ENCODE results near the gene HMCN1.
A peak's percentile ranks its signal among the peaks of the same experiment; 100 is the strongest.
"Not testable (repeated sequence)": the region's sequence is repeated elsewhere in the genome, so short reads cannot be mapped to it uniquely, and the experiment has no call there.

Gene HMCN1

DNA sequence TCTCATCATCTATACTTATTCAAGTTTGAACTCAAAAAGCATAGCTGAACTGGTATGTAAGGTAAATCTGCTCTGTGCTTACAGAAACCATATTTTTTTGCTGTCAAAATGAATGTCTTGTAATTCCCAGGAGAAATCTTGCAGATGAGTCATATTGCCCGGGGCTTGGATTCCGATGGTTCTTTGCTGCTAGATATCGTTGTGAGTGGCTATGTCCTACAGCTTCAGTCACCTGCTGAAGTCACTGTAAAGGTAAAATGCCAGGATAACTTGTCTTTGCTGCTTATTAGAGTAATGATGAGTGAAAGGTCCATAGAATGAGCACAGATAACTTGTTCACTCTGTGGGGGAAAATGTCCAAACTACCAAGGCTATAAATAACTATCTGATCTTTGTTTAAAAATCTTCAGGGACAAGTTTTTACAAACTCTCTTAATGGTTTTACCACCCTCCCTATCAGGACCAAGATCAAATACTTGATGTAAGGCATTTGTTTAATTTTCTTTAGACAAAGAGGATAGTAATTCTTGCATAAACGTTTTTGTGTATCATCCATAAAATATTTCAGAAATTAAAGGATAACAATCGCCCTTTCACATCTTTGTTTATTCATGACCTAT lies 418.5 kb downstream of the HMCN1 start:
- H3K4me3 Mint-ChIP-seq, result no peak overlapping the region
- H3K4me1 Mint-ChIP-seq (ENCODE audit: low read depth in 2 of 2), result no peaks in the 10 kb centered on the region
- no peaks in the 10 kb centered on the region for H3K36me3 Mint-ChIP-seq (ENCODE audit: insufficient read depth)
- ATAC-seq (replicated peaks) (no peak), DNase-seq (no peak)
- H3K9me3 Mint-ChIP-seq, result no peaks in the 10 kb centered on the region
- no peaks in the 10 kb centered on the region for H3K27me3 Mint-ChIP-seq
- H3K27ac Mint-ChIP-seq, result no peak overlapping the region

DNA sequence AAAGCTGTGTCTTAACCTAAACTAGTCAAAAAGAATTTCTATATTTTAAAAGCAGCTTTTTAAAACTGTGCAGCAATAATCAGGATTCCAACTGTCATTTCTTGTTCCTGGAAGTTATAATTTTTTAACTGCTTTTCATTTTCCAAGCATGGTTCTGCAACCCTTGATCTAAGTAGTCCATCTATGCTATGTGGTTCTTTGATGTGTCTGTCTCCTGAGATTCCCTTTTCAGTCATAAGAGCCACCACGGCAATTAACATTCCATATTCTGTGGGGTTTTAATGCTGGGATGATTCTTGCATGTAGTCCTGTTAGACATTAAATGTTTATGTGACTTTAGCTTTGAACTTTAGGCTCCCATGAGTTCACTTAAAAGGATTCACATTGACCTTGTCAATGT lies 420.5 kb downstream of the HMCN1 start:
- Mint-ChIP-seq H3K27me3 (no peaks in the 10 kb centered on the region), H3K27ac (no peak overlapping the region), H3K4me1 (ENCODE audit: low read depth in 2 of 2) (no peaks in the 10 kb centered on the region), H3K36me3 (ENCODE audit: insufficient read depth) (no peaks in the 10 kb centered on the region), H3K4me3 (no peak overlapping the region), H3K9me3 (no peaks in the 10 kb centered on the region)
- ATAC-seq (replicated peaks), result no peak
- no peak for DNase-seq

DNA sequence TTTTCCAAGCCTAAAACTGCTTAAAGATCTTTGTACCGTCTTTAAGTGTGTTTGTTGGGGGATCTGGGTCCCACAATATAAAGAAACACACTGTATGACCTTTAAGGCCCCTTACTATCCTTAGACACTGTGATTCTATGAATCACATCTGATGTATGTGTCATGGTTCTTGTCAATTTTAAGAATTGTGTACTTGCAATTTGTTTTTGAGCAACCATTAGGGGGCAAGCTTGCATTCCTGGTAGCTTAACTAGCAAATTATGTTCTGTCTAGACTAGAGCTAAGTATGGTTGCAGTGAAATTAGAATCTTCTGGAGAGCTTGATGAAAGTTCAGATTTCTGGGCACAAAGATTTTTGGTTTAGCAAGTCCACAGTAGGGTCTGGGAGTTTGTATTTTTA lies 421.4 kb downstream of the HMCN1 start:
- no peak overlapping the region for H3K4me3 Mint-ChIP-seq
- no peak for DNase-seq
- no peaks in the 10 kb centered on the region for H3K27me3 Mint-ChIP-seq
- no peak overlapping the region for H3K27ac Mint-ChIP-seq
- no peaks in the 10 kb centered on the region for H3K9me3 Mint-ChIP-seq
- no peaks in the 10 kb centered on the region for H3K4me1 Mint-ChIP-seq (ENCODE audit: low read depth in 2 of 2)
- ATAC-seq (replicated peaks), result no peak
- H3K36me3 Mint-ChIP-seq (ENCODE audit: insufficient read depth), result no peaks in the 10 kb centered on the region

DNA sequence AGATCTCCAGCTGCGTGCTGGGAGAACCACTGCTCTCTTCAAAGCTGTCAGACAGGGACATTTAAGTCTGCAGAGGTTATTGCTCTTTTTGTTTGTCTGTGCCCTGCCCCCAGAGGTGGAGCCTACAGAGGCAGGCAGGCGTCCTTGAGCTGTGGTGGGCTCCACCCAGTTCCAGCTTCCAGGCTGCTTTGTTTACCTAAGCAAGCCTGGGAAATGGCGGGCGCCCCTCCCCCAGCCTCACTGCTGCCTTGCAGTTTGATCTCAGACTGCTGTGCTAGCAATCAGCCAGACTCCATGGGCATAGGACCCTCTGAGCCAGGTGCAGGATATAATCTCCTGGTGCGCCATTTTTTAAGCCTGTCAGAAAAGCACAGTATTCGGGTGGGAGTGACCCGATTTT lies 428.7 kb downstream of the HMCN1 start:
- not testable (repeated sequence) for DNase-seq; ATAC-seq (replicated peaks); H3K9me3 Mint-ChIP-seq; H3K4me1 Mint-ChIP-seq (ENCODE audit: low read depth in 2 of 2); H3K36me3 Mint-ChIP-seq (ENCODE audit: insufficient read depth); H3K27me3 Mint-ChIP-seq; H3K27ac Mint-ChIP-seq; H3K4me3 Mint-ChIP-seq

DNA sequence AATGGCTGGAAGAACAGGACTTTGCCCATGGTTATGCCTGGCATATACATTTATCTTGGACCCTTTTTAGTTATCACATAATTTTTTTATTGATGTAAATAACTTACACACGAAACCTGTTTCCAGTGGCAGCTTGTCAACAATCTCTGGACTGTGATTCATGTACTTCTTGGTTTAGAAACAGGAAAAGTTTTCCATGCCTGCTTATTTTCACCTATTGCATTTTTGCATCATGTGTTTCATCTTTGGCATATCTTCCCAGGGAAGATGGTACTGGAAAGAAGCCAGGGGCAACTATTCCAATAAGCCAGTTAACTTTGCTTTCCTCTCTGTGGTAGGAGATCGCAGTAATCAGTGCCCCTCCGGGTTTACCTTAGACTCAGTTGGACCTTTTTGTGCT lies 430.6 kb downstream of the HMCN1 start:
- ATAC-seq (replicated peaks), result no peak
- Mint-ChIP-seq H3K4me3 (no peak overlapping the region), H3K9me3 (peaks cover 3 to 5% of the 10 kb centered on the region in 2 donors), H3K27ac (no peak overlapping the region), H3K4me1 (ENCODE audit: low read depth in 2 of 2) (no peaks in the 10 kb centered on the region), H3K27me3 (peaks cover 0 to 4% of the 10 kb centered on the region in 2 donors), H3K36me3 (ENCODE audit: insufficient read depth) (peaks cover 4% of the 10 kb centered on the region)
- no peak for DNase-seq

DNA sequence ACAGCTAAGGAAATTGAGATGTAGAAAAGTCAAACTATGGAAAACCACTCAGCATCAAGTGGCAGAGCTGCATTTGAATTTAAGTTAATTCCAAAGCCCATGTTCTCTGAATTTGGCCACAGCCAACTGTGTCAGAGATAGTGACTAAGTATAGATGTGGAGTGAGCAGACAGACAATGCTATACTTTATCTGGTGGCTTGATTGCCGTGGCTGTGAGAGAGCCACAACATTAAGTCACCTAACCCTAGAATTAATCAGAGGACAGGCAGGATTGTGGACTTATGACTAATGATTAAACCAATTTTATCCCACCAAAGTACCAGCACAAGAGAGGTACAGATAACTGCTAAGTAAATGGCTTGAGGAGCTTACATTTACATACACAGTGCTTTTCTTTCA lies 431.1 kb downstream of the HMCN1 start:
- no peaks in the 10 kb centered on the region for H3K4me1 Mint-ChIP-seq (ENCODE audit: low read depth in 2 of 2)
- peaks cover 5 to 6% of the 10 kb centered on the region in 2 donors for H3K27me3 Mint-ChIP-seq
- no peak overlapping the region for H3K4me3 Mint-ChIP-seq
- DNase-seq (no peak), ATAC-seq (replicated peaks) (no peak)
- peaks cover 4% of the 10 kb centered on the region for H3K36me3 Mint-ChIP-seq (ENCODE audit: insufficient read depth)
- H3K9me3 Mint-ChIP-seq, result peaks cover 3 to 5% of the 10 kb centered on the region in 2 donors
- no peak overlapping the region for H3K27ac Mint-ChIP-seq

DNA sequence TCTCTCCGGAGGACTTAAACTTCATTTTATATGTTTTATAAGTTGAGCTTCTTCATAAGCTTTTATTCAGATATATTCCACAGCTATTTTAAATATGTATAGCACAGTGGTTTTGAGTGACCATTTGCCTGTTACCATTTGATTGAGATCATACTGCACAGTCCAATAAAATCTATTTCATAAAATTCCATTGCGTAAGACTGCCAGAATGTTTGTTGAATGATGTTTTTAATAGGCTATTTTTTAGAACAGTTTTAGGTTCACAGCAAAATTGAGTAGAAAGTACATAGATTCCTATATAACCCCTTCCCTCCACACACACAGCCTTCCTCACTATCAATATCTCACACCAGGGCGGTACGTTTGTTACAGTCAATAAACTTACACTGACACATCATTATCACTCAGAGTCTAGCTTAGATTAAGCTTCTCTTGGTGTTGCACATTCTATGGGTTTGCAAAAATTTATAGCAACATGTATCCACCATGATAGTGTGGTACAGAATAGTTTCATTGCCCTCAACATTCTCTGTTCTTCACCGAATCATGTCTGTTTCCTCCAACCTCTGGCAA lies 433.0 kb downstream of the HMCN1 start:
- H3K4me3 Mint-ChIP-seq, result no peak overlapping the region
- no peak for DNase-seq
- peaks cover 2 to 3% of the 10 kb centered on the region in 2 donors for H3K9me3 Mint-ChIP-seq
- H3K27ac Mint-ChIP-seq, result no peak overlapping the region
- no peaks in the 10 kb centered on the region for H3K4me1 Mint-ChIP-seq (ENCODE audit: low read depth in 2 of 2)
- peaks cover 6 to 11% of the 10 kb centered on the region in 2 donors for H3K27me3 Mint-ChIP-seq
- peaks cover 4% of the 10 kb centered on the region for H3K36me3 Mint-ChIP-seq (ENCODE audit: insufficient read depth)
- no peak for ATAC-seq (replicated peaks)

DNA sequence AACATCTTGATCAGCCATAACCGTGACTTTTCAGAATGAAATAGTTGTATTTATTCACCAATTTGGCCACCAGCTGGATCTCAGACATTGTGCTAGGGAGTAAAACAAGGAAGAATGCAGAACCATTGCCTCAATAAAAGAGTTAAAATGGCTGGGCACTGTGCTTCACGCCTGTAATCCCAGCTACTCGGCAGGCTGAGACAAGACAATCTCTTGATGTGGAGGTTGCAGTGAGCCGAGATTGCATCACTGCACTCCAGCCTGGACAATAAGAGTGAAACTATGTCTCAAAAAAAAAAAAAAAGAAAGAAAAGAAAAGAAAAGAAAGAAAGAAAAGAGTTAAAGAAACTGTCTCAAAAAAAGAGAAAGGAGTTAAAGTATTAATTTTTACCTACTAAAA lies 441.4 kb downstream of the HMCN1 start:
- no peak overlapping the region for H3K4me3 Mint-ChIP-seq
- ATAC-seq (replicated peaks) (no peak), DNase-seq (no peak)
- no peak overlapping the region for H3K27ac Mint-ChIP-seq
- no peaks in the 10 kb centered on the region for H3K9me3 Mint-ChIP-seq
- no peaks in the 10 kb centered on the region for H3K4me1 Mint-ChIP-seq (ENCODE audit: low read depth in 2 of 2)
- no peaks in the 10 kb centered on the region for H3K36me3 Mint-ChIP-seq (ENCODE audit: insufficient read depth)
- peaks cover 0 to 3% of the 10 kb centered on the region in 2 donors for H3K27me3 Mint-ChIP-seq

DNA sequence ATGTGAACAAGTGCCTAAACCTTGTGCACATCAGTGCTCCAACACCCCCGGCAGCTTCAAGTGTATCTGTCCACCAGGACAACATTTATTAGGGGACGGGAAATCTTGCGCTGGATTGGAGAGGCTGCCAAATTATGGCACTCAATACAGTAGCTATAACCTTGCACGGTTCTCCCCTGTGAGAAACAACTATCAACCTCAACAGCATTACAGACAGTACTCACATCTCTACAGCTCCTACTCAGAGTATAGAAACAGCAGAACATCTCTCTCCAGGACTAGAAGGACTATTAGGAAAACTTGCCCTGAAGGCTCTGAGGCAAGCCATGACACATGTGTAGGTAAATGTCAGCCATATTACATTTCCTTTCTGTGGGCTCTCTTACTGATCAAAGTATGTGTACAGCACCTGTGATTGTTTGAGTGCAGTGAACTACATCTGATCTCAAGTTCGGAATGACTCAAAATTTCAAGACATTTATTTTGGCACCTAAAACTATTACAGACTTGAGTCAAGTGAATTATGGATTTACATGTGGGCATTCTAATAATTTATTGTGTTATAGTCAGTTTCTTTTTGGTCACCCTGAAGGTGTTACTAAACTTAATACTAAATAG lies 444.3 kb downstream of the HMCN1 start:
- no peak overlapping the region for H3K4me3 Mint-ChIP-seq
- H3K9me3 Mint-ChIP-seq, result no peaks in the 10 kb centered on the region
- no peaks in the 10 kb centered on the region for H3K4me1 Mint-ChIP-seq (ENCODE audit: low read depth in 2 of 2)
- no peak for DNase-seq
- H3K27me3 Mint-ChIP-seq, result no peaks in the 10 kb centered on the region
- ATAC-seq (replicated peaks), result no peak
- H3K27ac Mint-ChIP-seq, result no peak overlapping the region
- no peaks in the 10 kb centered on the region for H3K36me3 Mint-ChIP-seq (ENCODE audit: insufficient read depth)

DNA sequence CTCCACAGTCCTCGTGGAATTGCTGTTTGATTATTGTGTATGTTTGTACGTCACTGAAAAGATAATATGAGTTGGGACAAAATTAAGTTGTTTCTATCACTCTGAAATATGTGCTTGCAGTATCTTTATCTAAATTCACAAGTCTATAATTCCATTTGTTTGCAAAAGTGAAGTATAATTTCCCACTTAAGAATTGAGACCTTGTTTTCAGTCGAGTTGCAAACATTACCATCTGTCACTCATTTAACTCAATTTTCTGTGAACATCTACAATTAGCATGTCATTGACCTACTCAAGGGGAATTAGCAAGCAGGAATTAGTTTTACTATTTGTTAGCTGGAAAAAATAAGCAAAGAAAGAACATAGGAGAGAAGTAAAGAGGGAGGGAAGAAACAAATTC lies 445.0 kb downstream of the HMCN1 start:
- Mint-ChIP-seq H3K27ac (no peak overlapping the region), H3K9me3 (no peaks in the 10 kb centered on the region), H3K27me3 (no peaks in the 10 kb centered on the region), H3K36me3 (ENCODE audit: insufficient read depth) (no peaks in the 10 kb centered on the region), H3K4me1 (ENCODE audit: low read depth in 2 of 2) (peaks cover 0 to 3% of the 10 kb centered on the region in 2 donors), H3K4me3 (no peak overlapping the region)
- no peak for ATAC-seq (replicated peaks)
- no peak for DNase-seq

DNA sequence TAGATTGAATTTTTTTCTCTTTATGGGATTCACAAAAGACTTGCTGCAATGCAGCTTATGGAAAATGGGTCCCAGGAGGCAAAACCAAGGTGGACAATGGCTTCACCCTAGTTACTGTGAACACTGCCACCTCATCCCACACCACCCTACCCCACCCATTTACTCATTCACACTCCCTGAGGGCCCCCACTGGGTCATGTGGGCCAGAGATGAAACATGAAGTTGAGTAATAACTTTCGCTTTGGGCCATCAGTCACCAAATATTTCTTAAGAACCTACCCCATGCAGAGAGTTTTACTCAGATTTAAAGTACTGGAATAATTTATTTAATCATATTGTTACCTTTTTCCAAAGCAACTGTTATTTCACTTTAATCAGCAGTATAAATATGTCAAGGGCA lies 449.0 kb downstream of the HMCN1 start:
- ATAC-seq (replicated peaks), result no peak

DNA sequence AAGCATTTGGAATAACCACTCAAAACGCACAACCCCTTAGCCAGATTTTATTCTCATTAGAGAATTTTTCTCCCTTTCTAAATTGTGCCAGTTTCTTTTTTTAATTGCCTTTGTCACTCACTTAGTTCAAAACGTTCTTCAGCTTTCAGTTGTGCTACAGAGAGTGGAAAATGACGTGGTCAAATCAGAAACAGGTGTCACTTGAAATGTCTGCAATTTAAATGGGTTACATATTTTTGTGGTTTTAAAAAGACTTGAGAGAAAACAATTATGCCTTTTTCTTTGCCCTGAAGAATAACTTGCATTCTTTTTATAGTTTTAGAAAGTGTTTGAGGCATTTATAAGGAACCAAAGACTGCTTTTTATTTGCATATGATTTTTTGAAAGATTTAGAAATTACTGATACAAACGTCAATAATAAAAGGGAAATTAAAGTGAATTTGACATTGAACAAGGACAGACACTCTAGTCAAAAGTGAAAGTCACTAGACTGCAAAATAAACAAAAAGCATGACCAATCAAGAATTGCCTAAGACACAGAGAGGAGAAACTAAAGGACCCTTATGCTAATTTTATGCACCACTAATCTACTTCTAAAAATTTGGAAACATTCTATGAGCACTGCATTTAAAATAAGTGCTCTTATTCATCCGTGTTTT lies 449.9 kb downstream of the HMCN1 start:
- Mint-ChIP-seq H3K27ac (no peak overlapping the region), H3K36me3 (ENCODE audit: insufficient read depth) (no peaks in the 10 kb centered on the region), H3K9me3 (no peaks in the 10 kb centered on the region), H3K4me1 (ENCODE audit: low read depth in 2 of 2) (peaks cover 0 to 4% of the 10 kb centered on the region in 2 donors), H3K27me3 (peaks cover 0 to 18% of the 10 kb centered on the region in 2 donors), H3K4me3 (peak overlapping the region in 1 of 2 donors; percentile 7)
- DNase-seq (no peak), ATAC-seq (replicated peaks) (no peak)

More for the DNA sequence above, 449.0 kb downstream of the HMCN1 start:
- Mint-ChIP-seq H3K4me3 (no peak overlapping the region), H3K27me3 (peaks cover 0 to 18% of the 10 kb centered on the region in 2 donors), H3K4me1 (ENCODE audit: low read depth in 2 of 2) (peaks cover 0 to 4% of the 10 kb centered on the region in 2 donors), H3K36me3 (ENCODE audit: insufficient read depth) (no peaks in the 10 kb centered on the region), H3K9me3 (no peaks in the 10 kb centered on the region), H3K27ac (no peak overlapping the region)
- DNase-seq, result no peak

DNA sequence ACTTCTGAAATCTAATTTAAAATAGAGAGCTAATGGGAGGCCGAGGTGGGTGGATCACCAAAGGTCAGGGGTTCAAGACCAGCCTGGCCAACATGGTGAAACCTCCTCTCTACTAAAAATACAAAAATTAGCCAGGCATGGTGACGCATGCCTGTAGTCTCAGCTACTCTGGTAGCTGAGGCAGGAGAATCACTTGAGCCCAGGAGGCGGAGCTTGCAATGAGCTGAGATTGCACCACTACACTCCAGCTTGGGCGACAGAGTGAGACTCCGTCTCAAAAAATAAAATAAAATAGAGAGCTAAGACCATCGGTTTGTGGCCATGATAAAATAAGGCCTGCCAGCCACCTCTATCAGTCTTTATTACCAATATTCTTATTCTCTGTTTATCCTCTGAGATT lies 452.1 kb downstream of the HMCN1 start:
- ATAC-seq (replicated peaks); H3K9me3 Mint-ChIP-seq; H3K36me3 Mint-ChIP-seq (ENCODE audit: insufficient read depth); H3K27ac Mint-ChIP-seq; H3K4me3 Mint-ChIP-seq; H3K4me1 Mint-ChIP-seq (ENCODE audit: low read depth in 2 of 2); DNase-seq: not testable (repeated sequence)
- peaks cover 0 to 18% of the 10 kb centered on the region in 2 donors for H3K27me3 Mint-ChIP-seq

DNA sequence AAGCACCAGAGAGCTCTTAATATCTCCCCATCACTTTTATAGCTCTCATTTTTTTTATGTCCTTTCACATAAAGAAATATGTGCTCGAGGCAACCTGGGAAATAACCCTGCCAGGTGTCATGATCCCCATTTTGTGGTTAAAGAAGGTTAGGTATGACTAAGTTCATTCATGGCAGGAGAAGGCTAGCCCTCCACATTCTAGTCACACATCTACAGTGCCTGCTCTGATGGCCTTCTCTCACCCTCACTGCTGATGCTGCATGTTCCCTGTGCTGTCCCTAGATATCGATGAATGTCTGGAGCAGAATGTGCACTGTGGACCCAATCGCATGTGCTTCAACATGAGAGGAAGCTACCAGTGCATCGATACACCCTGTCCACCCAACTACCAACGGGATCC lies 453.4 kb downstream of the HMCN1 start:
- no peak for ATAC-seq (replicated peaks)
- Mint-ChIP-seq H3K4me3 (no peak overlapping the region), H3K9me3 (no peaks in the 10 kb centered on the region), H3K36me3 (ENCODE audit: insufficient read depth) (no peaks in the 10 kb centered on the region), H3K27me3 (peaks cover 0 to 18% of the 10 kb centered on the region in 2 donors), H3K27ac (no peak overlapping the region), H3K4me1 (ENCODE audit: low read depth in 2 of 2) (peaks cover 0 to 4% of the 10 kb centered on the region in 2 donors)
- no peak for DNase-seq
